Glutamatergic neuron (in vitro differentiated cells): ENCODE results near the gene ARL10. TPM values are rescaled to one million over a fixed set of nuclear protein-coding genes. Genes with fewer than 3 reads are reported as not detected.

ENCODE experiments used
- DNase-seq: peaks from one replicate; pipeline ENCODE4 v3.0.0; 2022
- H3K27ac Mint-ChIP-seq: one replicate; pipeline ENCODE4 v1.8.0; 2020; ENCODE audit warnings: mild to moderate bottlenecking, mixed read lengths, inconsistent platforms; ENCODE audit not compliant: unreplicated experiment
- H3K27me3 Mint-ChIP-seq: one replicate; pipeline ENCODE4 v1.8.0; 2020; ENCODE audit warnings: mild to moderate bottlenecking, moderate library complexity, mixed read lengths, inconsistent platforms; ENCODE audit not compliant: unreplicated experiment
- H3K36me3 Mint-ChIP-seq: one replicate; pipeline ENCODE4 v1.8.0; 2020; ENCODE audit warnings: mild to moderate bottlenecking, mixed read lengths, inconsistent platforms; ENCODE audit not compliant: unreplicated experiment
- H3K4me1 Mint-ChIP-seq: one replicate; pipeline ENCODE4 v1.8.0; 2020; ENCODE audit warnings: mild to moderate bottlenecking, low read depth, mixed read lengths, inconsistent platforms; ENCODE audit not compliant: unreplicated experiment
- H3K4me3 Mint-ChIP-seq: one replicate; pipeline ENCODE4 v1.8.0; 2020; ENCODE audit warnings: mild to moderate bottlenecking, mixed read lengths, inconsistent platforms; ENCODE audit not compliant: unreplicated experiment
- H3K9me3 Mint-ChIP-seq: one replicate; pipeline ENCODE4 v1.8.0; 2020; ENCODE audit warnings: mild to moderate bottlenecking, moderate library complexity, mixed read lengths, inconsistent platforms; ENCODE audit not compliant: unreplicated experiment
- CTCF ChIP-seq: fragments of 200-600 bp; sonication (generic); IDR thresholded peaks from one replicate; pipeline ENCODE4 v1.5.0; 2021; ENCODE audit not compliant: partially characterized antibody, unreplicated experiment
- total RNA-seq: library from RNA; stranded (reverse); fragmentation: NEBNext Ultra II Directional; extraction: Animal tissue kit (Norgen Biotek cat#: 25700); gene quantifications from one replicate; pipeline ENCODE4 v1.2.1, GENCODE V29; 2021; ENCODE audit not compliant: unreplicated experiment

Gene ARL10
- total RNA-seq, 1 donor from 2014 or later, result 34.7 TPM

GRCh38 chr5:176355400-176356178 lies 9.7 kb upstream of the ARL10 start:
- no peaks in the 10 kb centered on the region for H3K9me3 Mint-ChIP-seq

GRCh38 chr5:176356179-176356566 lies 9.1 kb upstream of the ARL10 start:
- no peak for DNase-seq
- peaks cover 2% of the 10 kb centered on the region for H3K27me3 Mint-ChIP-seq
- no peak overlapping the region for H3K27ac Mint-ChIP-seq
- H3K4me3 Mint-ChIP-seq, result no peak overlapping the region
- H3K4me1 Mint-ChIP-seq, result peaks cover 23% of the 10 kb centered on the region
- TF ChIP-seq CTCF, result no peak
- H3K9me3 Mint-ChIP-seq, result peaks cover 2% of the 10 kb centered on the region
- no peaks in the 10 kb centered on the region for H3K36me3 Mint-ChIP-seq

More at GRCh38 chr5:176355400-176356178, 9.7 kb upstream of the ARL10 start:
- DNase-seq, result peak; percentile 26
- TF ChIP-seq CTCF, result peak; percentile 12
- Mint-ChIP-seq H3K4me3 (no peak overlapping the region), H3K4me1 (peaks cover 23% of the 10 kb centered on the region), H3K27me3 (no peaks in the 10 kb centered on the region), H3K27ac (no peak overlapping the region), H3K36me3 (no peaks in the 10 kb centered on the region)

- Mint-ChIP-seq H3K36me3 (no peaks in the 10 kb centered on the region), H3K9me3 (peaks cover 2% of the 10 kb centered on the region), H3K4me1 (peaks cover 22% of the 10 kb centered on the region), H3K4me3 (peak overlapping the region; percentile 85), H3K27me3 (peaks cover 4% of the 10 kb centered on the region), H3K27ac (peak overlapping the region; percentile 68)
- TF ChIP-seq CTCF, result no peak
- DNase-seq, result no peak
Measured at GRCh38 chr5:176359658-176360057, 5.6 kb upstream of the ARL10 start.

- no peaks in the 10 kb centered on the region for H3K36me3 Mint-ChIP-seq
- H3K27me3 Mint-ChIP-seq, result peaks cover 4% of the 10 kb centered on the region
- peak overlapping the region; percentile 94 for H3K4me3 Mint-ChIP-seq
- no peak for TF ChIP-seq CTCF
- DNase-seq, result no peak
- H3K27ac Mint-ChIP-seq, result peak overlapping the region; percentile 100
- H3K9me3 Mint-ChIP-seq, result peaks cover 2% of the 10 kb centered on the region
- peaks cover 17% of the 10 kb centered on the region for H3K4me1 Mint-ChIP-seq
Measured at GRCh38 chr5:176360894-176361436, 4.3 kb upstream of the ARL10 start.
